K562 (cell line): Measurements from ENCODE around the gene PLK1. TPM values are rescaled to one million over a fixed set of nuclear protein-coding genes. Genes with fewer than 3 reads are reported as not detected.
A peak's percentile ranks its signal among the peaks of the same experiment; 100 is the strongest.

ENCODE experiments used
- ATAC-seq: fragments of 200-7000 bp; cut with Tn5 transposase; 3 replicates; pipeline ENCODE4 v1.9.1; 2020; ENCODE audit warnings: moderate library complexity
- BruUV-seq: library from RNA; stranded (reverse); fragments of 400-500 nt; replicated peaks from 2 replicates; lab custom pipeline; 2021; lab: Mats Ljungman, UMichigan
- CTCF ChIA-PET: fragments of 300-600 bp; formaldehyde crosslinking; extraction: SDS; loops from one replicate; lab custom pipeline; 2021; ENCODE audit warnings: low intra/inter-chr PET ratio; lab: Yijun Ruan, JAX
- POLR2A ChIA-PET: fragments of 300-600, 350-650 bp; sonication (Branson Sonifier 250); formaldehyde crosslinking; extraction: SDS; loops from one replicate; lab custom pipeline; 2021; ENCODE audit warnings: antibody characterized with exemption, inconsistent platforms; lab: Yijun Ruan, JAX
- DNase-seq, 4 experiments: peaks; one replicate each; pipeline versions ENCODE4 v3.0.0 to v3.0.0-alpha.2; 2011 to 2018; ENCODE audit warnings: low spot score in 3 of 4, mixed read lengths in 3 of 4; ENCODE audit errors: extremely low read depth in 1 of 4
- FAIRE-seq: peaks from 2 replicates; lab custom pipeline; 2011; peaks lifted over from hg19 to GRCh38; lab: Jason Lieb, UNC
- H2AFZ ChIP-seq: 2 replicates; pipeline ENCODE4 v1.6.0; 2011; ENCODE audit warnings: low read depth, low read length, control low read depth, inconsistent platforms
- H3K27ac ChIP-seq: fragments of 200-600 bp; 3 replicates; pipeline ENCODE4 v1.8.0; 2011; ENCODE audit warnings: low read depth, mild to moderate bottlenecking, control low read depth, inconsistent platforms, low read length, moderate library complexity, mixed read lengths; ENCODE audit errors: extremely low read depth
- H3K27me3 ChIP-seq, 2 experiments: fragments of 300-600 bp in 1 of 2; 2 replicates in 1 of 2; 3 replicates in 1 of 2; pipeline versions ENCODE4 v1.6.0 to v1.8.0; 2011; ENCODE audit warnings: inconsistent platforms in 2 of 2, low read length in 2 of 2, mild to moderate bottlenecking in 1 of 2, mixed read lengths in 1 of 2, moderate library complexity in 1 of 2; ENCODE audit not compliant: control insufficient read depth in 2 of 2, insufficient read depth in 2 of 2
- H3K36me3 ChIP-seq: fragments of 300-600 bp; 3 replicates; pipeline ENCODE4 v1.8.0; 2011; ENCODE audit warnings: mild to moderate bottlenecking, low read length, inconsistent platforms; ENCODE audit not compliant: control insufficient read depth, insufficient read depth
- H3K4me1 ChIP-seq, 2 experiments: fragments of 200-600 bp in 1 of 2; replicated peaks in 1 of 2; 2 replicates in 1 of 2; 3 replicates in 1 of 2; pipeline versions ENCODE4 v1.5.1 to v1.8.0; 2011; ENCODE audit warnings: inconsistent platforms in 2 of 2, low read length in 2 of 2, mild to moderate bottlenecking in 1 of 2, mixed read lengths in 1 of 2, moderate library complexity in 1 of 2; ENCODE audit not compliant: control insufficient read depth in 2 of 2, insufficient read depth in 2 of 2
- H3K4me2 ChIP-seq: 2 replicates; pipeline ENCODE4 v1.6.1; 2011; ENCODE audit warnings: low read length, control low read depth, inconsistent platforms, mixed read lengths; ENCODE audit not compliant: insufficient read depth
- H3K4me3 ChIP-seq: fragments of 200-600 bp; sonication (generic), shearing (Covaris generic); 2 replicates; pipeline ENCODE4 v1.5.1; 2016; ENCODE audit warnings: control low read depth, inconsistent platforms
- H3K79me2 ChIP-seq: fragments of 200-600 bp; 3 replicates; pipeline ENCODE4 v1.8.0; 2011; ENCODE audit warnings: low read length, inconsistent platforms; ENCODE audit not compliant: control insufficient read depth, insufficient read depth
- H3K9ac ChIP-seq, 2 experiments: 2 replicates each; pipeline versions ENCODE4 v1.6.0 to v1.6.1; 2011; ENCODE audit warnings: low read depth in 2 of 2, low read length in 2 of 2, control low read depth in 1 of 2, inconsistent platforms in 1 of 2, mild to moderate bottlenecking in 1 of 2, mixed read lengths in 1 of 2; ENCODE audit not compliant: insufficient read depth in 1 of 2
- H3K9me1 ChIP-seq: one replicate; pipeline ENCODE4 v1.6.0; 2011; ENCODE audit warnings: inconsistent platforms, mild to moderate bottlenecking, low read length, moderate library complexity; ENCODE audit not compliant: control insufficient read depth, insufficient read depth
- H3K9me3 ChIP-seq: replicated peaks from 2 replicates; pipeline ENCODE4 v1.5.1; 2011; ENCODE audit warnings: low read depth, low read length, inconsistent platforms; ENCODE audit not compliant: control insufficient read depth, insufficient read depth
- H4K20me1 ChIP-seq: replicated peaks from 2 replicates; pipeline ENCODE4 v1.6.1; 2011; ENCODE audit warnings: low read length, inconsistent platforms, mixed read lengths; ENCODE audit not compliant: control insufficient read depth, insufficient read depth
- SMAD3 ChIP-seq: fragments of 450-650 bp; formaldehyde crosslinking; conservative IDR thresholded peaks from 2 replicates; pipeline ENCODE4 v1.4.0; 2020; ENCODE audit warnings: mild to moderate bottlenecking
- ZFX ChIP-seq: sonication (generic); formaldehyde crosslinking; IDR thresholded peaks from 2 replicates; pipeline ENCODE4 v1.8.0; 2022; ENCODE audit warnings: mild to moderate bottlenecking, missing genetic modification reagents, moderate library complexity
- ZNF507 ChIP-seq: conservative IDR thresholded peaks from 2 replicates; pipeline ENCODE4 v1.6.1; 2017; ENCODE audit warnings: missing genetic modification characterization, missing compliant biosample characterization
- WGBS: fragments of 100-300 bp; shearing (Covaris generic); methylation state at CpG from one replicate; pipeline ENCODE4 v1.1.6; 2016; ENCODE audit warnings: low coverage, mixed read lengths; ENCODE audit not compliant: insufficient coverage; ENCODE audit errors: missing lambda C conversion rate; 5-methylcytosine and 5-hydroxymethylcytosine counted together
- in situ Hi-C: fragments of 300-500 bp; cut with MboI; formaldehyde crosslinking; loops from 4 replicates; pipeline ENCODE4 v1.15.0; 2018; ENCODE audit warnings: inconsistent platforms, mixed read lengths
- intact Hi-C: fragments of 100-400 bp; cut with micrococcal nuclease; formaldehyde crosslinking; loops from 2 replicates; pipeline ENCODE4 v1.14.2; 2022
- polyA plus RNA-seq, 8 experiments: library from polyadenylated mRNA; depleted of rRNA in 4 of 8; stranded (reverse) in 5 of 8; unstranded in 3 of 8; fragments of >200 nt; fragmentation: Nextera tagmentation in 2 of 8; fragmentation: Illumina TruSeq in 1 of 8; extraction: Ambion mirVana in 2 of 8; extraction: Trizol in 1 of 8; gene quantifications; 2 replicates each; pipeline versions ENCODE4 v1.2.1 to v1.2.3, GENCODE V29; 2011 to 2014; ENCODE audit warnings: inconsistent platforms in 1 of 8, missing spikeins in 1 of 8
- total RNA-seq, 7 experiments: library from RNA; depleted of rRNA in 6 of 7; stranded (reverse); fragments of >200 nt in 6 of 7; fragmentation: Illumina TruSeq in 2 of 7; extraction: Trizol in 2 of 7; gene quantifications; 2 replicates each; pipeline versions ENCODE4 v1.2.1 to v1.2.3, GENCODE V29; 2011 to 2021; ENCODE audit warnings: low replicate concordance in 1 of 7
- TF ChIP-seq, protein P1 (sequence below): sonication (generic); formaldehyde crosslinking; IDR thresholded peaks from 2 replicates; pipeline ENCODE4 v1.8.1; 2023; ENCODE audit warnings: mild to moderate bottlenecking, missing genetic modification reagents
- TF ChIP-seq, protein P2 (sequence below), 2 experiments: fragments of 450-650 bp; formaldehyde crosslinking in 1 of 2; IDR thresholded peaks; 2 replicates each; pipeline versions ENCODE4 v1.4.0 to v1.6.1; 2014 to 2020; ENCODE audit warnings: mild to moderate bottlenecking in 2 of 2, borderline replicate concordance in 1 of 2, low read depth in 1 of 2

PLK1 gene
- total and polyA plus RNA-seq, 9 of the 15 experiments (the other 6 are each of a cell fraction or from before 2014, with no cell fraction given), result 13.6 to 212 (median 45.5) TPM

DNA sequence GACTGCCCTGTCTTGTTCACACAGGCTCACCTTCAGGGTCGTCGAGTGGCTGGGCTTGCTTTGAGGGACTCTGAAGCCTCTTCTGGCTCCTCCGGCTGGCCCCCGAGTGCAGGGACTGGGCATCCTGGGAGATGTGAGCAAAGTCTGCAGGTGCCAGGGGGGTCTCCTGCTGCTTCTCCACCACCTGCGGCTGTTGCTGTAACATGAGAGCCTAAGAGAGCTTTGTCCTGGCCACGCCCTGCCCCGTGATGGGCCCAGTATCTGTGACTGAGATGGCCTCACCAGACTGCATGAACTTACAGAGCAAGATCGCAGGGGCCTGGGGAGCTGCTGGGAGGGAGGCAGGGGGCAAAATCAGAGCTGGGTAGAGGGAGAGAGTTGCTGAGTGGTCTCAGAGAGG is 21.8 kb downstream of the PLK1 start (continued):
- TF ChIP-seq, protein P1, sequence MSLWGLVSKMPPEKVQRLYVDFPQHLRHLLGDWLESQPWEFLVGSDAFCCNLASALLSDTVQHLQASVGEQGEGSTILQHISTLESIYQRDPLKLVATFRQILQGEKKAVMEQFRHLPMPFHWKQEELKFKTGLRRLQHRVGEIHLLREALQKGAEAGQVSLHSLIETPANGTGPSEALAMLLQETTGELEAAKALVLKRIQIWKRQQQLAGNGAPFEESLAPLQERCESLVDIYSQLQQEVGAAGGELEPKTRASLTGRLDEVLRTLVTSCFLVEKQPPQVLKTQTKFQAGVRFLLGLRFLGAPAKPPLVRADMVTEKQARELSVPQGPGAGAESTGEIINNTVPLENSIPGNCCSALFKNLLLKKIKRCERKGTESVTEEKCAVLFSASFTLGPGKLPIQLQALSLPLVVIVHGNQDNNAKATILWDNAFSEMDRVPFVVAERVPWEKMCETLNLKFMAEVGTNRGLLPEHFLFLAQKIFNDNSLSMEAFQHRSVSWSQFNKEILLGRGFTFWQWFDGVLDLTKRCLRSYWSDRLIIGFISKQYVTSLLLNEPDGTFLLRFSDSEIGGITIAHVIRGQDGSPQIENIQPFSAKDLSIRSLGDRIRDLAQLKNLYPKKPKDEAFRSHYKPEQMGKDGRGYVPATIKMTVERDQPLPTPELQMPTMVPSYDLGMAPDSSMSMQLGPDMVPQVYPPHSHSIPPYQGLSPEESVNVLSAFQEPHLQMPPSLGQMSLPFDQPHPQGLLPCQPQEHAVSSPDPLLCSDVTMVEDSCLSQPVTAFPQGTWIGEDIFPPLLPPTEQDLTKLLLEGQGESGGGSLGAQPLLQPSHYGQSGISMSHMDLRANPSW, result no peak
- TF ChIP-seq SMAD3 (CRISPR knock-in tag), result no peak

DNA sequence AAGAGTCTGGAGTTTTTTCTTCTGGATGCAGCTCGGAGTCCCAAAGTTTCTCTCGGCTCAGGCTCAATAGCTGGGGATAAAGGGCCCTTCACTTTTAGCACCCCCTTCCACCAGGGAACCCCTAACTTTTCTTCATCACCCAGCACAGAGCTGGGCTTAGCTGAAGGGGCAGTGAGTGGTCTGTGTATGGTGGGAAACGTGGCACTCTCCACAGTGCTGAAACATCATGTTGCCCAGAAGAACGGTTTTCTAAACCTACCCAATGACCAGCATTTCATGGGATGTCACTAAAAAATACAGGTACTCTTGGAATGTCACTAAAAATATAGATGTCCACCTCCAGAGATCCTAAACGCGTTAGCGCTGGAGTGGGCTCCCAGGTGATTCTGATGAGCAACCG is 22.4 kb downstream of the PLK1 start:
- POLR2A ChIA-PET, result interaction anchor here (0.9 to 6.1 kb wide), 3 partner anchors 11 to 79 kb away, joined by 3 to 56 read pairs (median 4); partner anchors contain the start of gene ERN2

More for the DNA sequence above, 22.4 kb downstream of the PLK1 start:
- no peaks in the 10 kb centered on the region for H3K36me3 ChIP-seq
- peaks cover 3% of the 10 kb centered on the region for H3K9me3 ChIP-seq
- peak overlapping the region; percentile 78; the same call in 1 of the 2 replicates for H2AFZ ChIP-seq
- ATAC-seq (no peak), DNase-seq (no peak), FAIRE-seq (no peak)
- no peaks in the 10 kb centered on the region for H3K79me2 ChIP-seq
- H4K20me1 ChIP-seq, result no peaks in the 10 kb centered on the region
- intact Hi-C loops, result no loop called here
- H3K4me2 ChIP-seq, result 0 out of 2 replicates have a peak overlapping the region, but pooled peaks have one; percentile 15
- TF ChIP-seq, protein P2, sequence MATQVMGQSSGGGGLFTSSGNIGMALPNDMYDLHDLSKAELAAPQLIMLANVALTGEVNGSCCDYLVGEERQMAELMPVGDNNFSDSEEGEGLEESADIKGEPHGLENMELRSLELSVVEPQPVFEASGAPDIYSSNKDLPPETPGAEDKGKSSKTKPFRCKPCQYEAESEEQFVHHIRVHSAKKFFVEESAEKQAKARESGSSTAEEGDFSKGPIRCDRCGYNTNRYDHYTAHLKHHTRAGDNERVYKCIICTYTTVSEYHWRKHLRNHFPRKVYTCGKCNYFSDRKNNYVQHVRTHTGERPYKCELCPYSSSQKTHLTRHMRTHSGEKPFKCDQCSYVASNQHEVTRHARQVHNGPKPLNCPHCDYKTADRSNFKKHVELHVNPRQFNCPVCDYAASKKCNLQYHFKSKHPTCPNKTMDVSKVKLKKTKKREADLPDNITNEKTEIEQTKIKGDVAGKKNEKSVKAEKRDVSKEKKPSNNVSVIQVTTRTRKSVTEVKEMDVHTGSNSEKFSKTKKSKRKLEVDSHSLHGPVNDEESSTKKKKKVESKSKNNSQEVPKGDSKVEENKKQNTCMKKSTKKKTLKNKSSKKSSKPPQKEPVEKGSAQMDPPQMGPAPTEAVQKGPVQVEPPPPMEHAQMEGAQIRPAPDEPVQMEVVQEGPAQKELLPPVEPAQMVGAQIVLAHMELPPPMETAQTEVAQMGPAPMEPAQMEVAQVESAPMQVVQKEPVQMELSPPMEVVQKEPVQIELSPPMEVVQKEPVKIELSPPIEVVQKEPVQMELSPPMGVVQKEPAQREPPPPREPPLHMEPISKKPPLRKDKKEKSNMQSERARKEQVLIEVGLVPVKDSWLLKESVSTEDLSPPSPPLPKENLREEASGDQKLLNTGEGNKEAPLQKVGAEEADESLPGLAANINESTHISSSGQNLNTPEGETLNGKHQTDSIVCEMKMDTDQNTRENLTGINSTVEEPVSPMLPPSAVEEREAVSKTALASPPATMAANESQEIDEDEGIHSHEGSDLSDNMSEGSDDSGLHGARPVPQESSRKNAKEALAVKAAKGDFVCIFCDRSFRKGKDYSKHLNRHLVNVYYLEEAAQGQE (IDR thresholded peaks at IDR 0.05; ENCODE audit: borderline replicate concordance), result peak; percentile 46; the same call in 1 of the 2 replicates
- TF ChIP-seq, protein P2 (CRISPR knock-in tag; IDR thresholded peaks at IDR 0.05; ENCODE audit: low read depth), result no peak
- TF ChIP-seq ZFX (CRISPR knock-in tag) (peak; percentile 46), ZNF507 (tag) (no peak)
- CTCF ChIA-PET, result no interaction called here
- no peaks in the 10 kb centered on the region for H3K27me3 ChIP-seq
- H3K27ac ChIP-seq, result no peak overlapping the region
- in situ Hi-C loops, result no loop called here
- BruUV-seq, result no TSS peak
- no peaks in the 10 kb centered on the region for H3K9me1 ChIP-seq
- H3K9ac ChIP-seq, result peak overlapping the region in 1 of 2 experiments; percentile 83; a peak in 1 of 4 replicates
- H3K4me1 ChIP-seq, result peaks cover 13% of the 10 kb centered on the region in 2 experiments; a peak in 4 of 5 replicates
- 23% methylated on average over 8 of the region's 8 CpGs for WGBS
- H3K4me3 ChIP-seq, result no peak overlapping the region
